Muscle layer of duodenum (tissue), 2 donors: ENCODE data around the gene REST.

Experiments
- H3K27ac ChIP-seq: one replicate; pipeline ENCODE4 v1.7.0; 2013; ENCODE audit warnings: mild to moderate bottlenecking, low read length
- H3K27me3 ChIP-seq: one replicate; pipeline ENCODE4 v1.7.0; 2013; ENCODE audit warnings: low read depth, mild to moderate bottlenecking, control low read depth, low read length
- H3K36me3 ChIP-seq, 2 donors: one replicate each; pipeline ENCODE4 v1.7.0; 2013; ENCODE audit warnings: low read length in 2 of 2, control low read depth in 1 of 2, mild to moderate bottlenecking in 1 of 2; ENCODE audit not compliant: insufficient read depth in 2 of 2, control insufficient read depth in 1 of 2
- H3K4me1 ChIP-seq, 2 donors: one replicate each; pipeline ENCODE4 v1.7.0; 2013; ENCODE audit warnings: low read length in 2 of 2, mild to moderate bottlenecking in 2 of 2, control low read depth in 1 of 2, moderate library complexity in 1 of 2; ENCODE audit not compliant: insufficient read depth in 2 of 2, control insufficient read depth in 1 of 2
- H3K4me3 ChIP-seq, 2 donors: one replicate each; pipeline ENCODE4 v1.7.0; 2013; ENCODE audit warnings: low read length in 2 of 2, low read depth in 1 of 2, mild to moderate bottlenecking in 1 of 2
- H3K9me3 ChIP-seq, 2 donors: one replicate each; pipeline ENCODE4 v1.7.0; 2013; ENCODE audit warnings: low read length in 2 of 2, control low read depth in 1 of 2, mild to moderate bottlenecking in 1 of 2; ENCODE audit not compliant: control insufficient read depth in 1 of 2
- donor health status: healthy.

REST gene

GRCh38 chr4:56907489-56908205, at the start of gene REST:
TSS of gene REST (plus strand) at chr4:56907900. CDS start at chr4:56910639, 2,739 bp downstream.
- H3K4me1 ChIP-seq = peaks cover 11 to 24% of the 10 kb centered on the region in 2 donors
- H3K4me3 ChIP-seq = peak within 1 kb of the TSS; percentile 76 to 82
- no peaks in the 10 kb centered on the region for H3K27me3 ChIP-seq
- no peaks in the 10 kb centered on the region for H3K9me3 ChIP-seq
- peak within 1 kb of the TSS; percentile 31 for H3K27ac ChIP-seq
- peaks cover 0 to 9% of the 10 kb centered on the region in 2 donors for H3K36me3 ChIP-seq

GRCh38 chr4:56859841-56860240, 47.9 kb upstream of the REST start:
- H3K9me3 ChIP-seq = no peaks in the 10 kb centered on the region

GRCh38 chr4:56860781-56861180, 46.9 kb upstream of the REST start:
- Histone ChIP-seq H3K27me3 (no peaks in the 10 kb centered on the region), H3K9me3 (no peaks in the 10 kb centered on the region), H3K36me3 (no peaks in the 10 kb centered on the region), H3K27ac (no peak overlapping the region), H3K4me1 (no peaks in the 10 kb centered on the region), H3K4me3 (no peak overlapping the region)

More at GRCh38 chr4:56859841-56860240, 47.9 kb upstream of the REST start:
- Histone ChIP-seq H3K4me1 (no peaks in the 10 kb centered on the region), H3K36me3 (no peaks in the 10 kb centered on the region), H3K27ac (no peak overlapping the region), H3K27me3 (no peaks in the 10 kb centered on the region), H3K4me3 (no peak overlapping the region)

GRCh38 chr4:56861360-56861759, 46.3 kb upstream of the REST start:
- Histone ChIP-seq H3K27ac (no peak overlapping the region), H3K36me3 (no peaks in the 10 kb centered on the region), H3K4me3 (no peak overlapping the region), H3K27me3 (no peaks in the 10 kb centered on the region), H3K4me1 (no peaks in the 10 kb centered on the region), H3K9me3 (no peaks in the 10 kb centered on the region)

- Histone ChIP-seq H3K36me3 (no peaks in the 10 kb centered on the region), H3K27ac (no peak overlapping the region), H3K27me3 (no peaks in the 10 kb centered on the region), H3K9me3 (no peaks in the 10 kb centered on the region), H3K4me1 (no peaks in the 10 kb centered on the region), H3K4me3 (no peak overlapping the region)
Observed at GRCh38 chr4:56863441-56864139, 44.1 kb upstream of the REST start.

GRCh38 chr4:56870946-56871345, 36.8 kb upstream of the REST start:
- Histone ChIP-seq H3K27ac (no peak overlapping the region), H3K4me1 (no peaks in the 10 kb centered on the region), H3K36me3 (no peaks in the 10 kb centered on the region), H3K27me3 (no peaks in the 10 kb centered on the region), H3K4me3 (no peak overlapping the region), H3K9me3 (no peaks in the 10 kb centered on the region)

GRCh38 chr4:56871371-56871866, 36.3 kb upstream of the REST start:
- no peak overlapping the region for H3K27ac ChIP-seq
- no peaks in the 10 kb centered on the region for H3K9me3 ChIP-seq
- no peaks in the 10 kb centered on the region for H3K27me3 ChIP-seq
- no peaks in the 10 kb centered on the region for H3K4me1 ChIP-seq
- H3K36me3 ChIP-seq = no peaks in the 10 kb centered on the region
- H3K4me3 ChIP-seq = no peak overlapping the region

- Histone ChIP-seq H3K9me3 (no peaks in the 10 kb centered on the region), H3K27ac (no peak overlapping the region)
Observed at GRCh38 chr4:56874166-56874565, 33.5 kb upstream of the REST start.

GRCh38 chr4:56874923-56875322, 32.8 kb upstream of the REST start:
- Histone ChIP-seq H3K36me3 (no peaks in the 10 kb centered on the region), H3K4me3 (no peak overlapping the region), H3K27ac (no peak overlapping the region), H3K4me1 (no peaks in the 10 kb centered on the region), H3K27me3 (no peaks in the 10 kb centered on the region), H3K9me3 (no peaks in the 10 kb centered on the region)

More at GRCh38 chr4:56874166-56874565, 33.5 kb upstream of the REST start:
- no peaks in the 10 kb centered on the region for H3K4me1 ChIP-seq
- no peaks in the 10 kb centered on the region for H3K36me3 ChIP-seq
- H3K4me3 ChIP-seq = no peak overlapping the region
- no peaks in the 10 kb centered on the region for H3K27me3 ChIP-seq

GRCh38 chr4:56876264-56876663, 31.4 kb upstream of the REST start:
- Histone ChIP-seq H3K9me3 (no peaks in the 10 kb centered on the region), H3K36me3 (no peaks in the 10 kb centered on the region), H3K27ac (no peak overlapping the region), H3K4me1 (no peaks in the 10 kb centered on the region), H3K27me3 (no peaks in the 10 kb centered on the region), H3K4me3 (no peak overlapping the region)

- H3K27ac ChIP-seq = no peak overlapping the region
Observed at GRCh38 chr4:56879996-56880395, 27.7 kb upstream of the REST start.

More at GRCh38 chr4:56879996-56880395, 27.7 kb upstream of the REST start:
- H3K4me3 ChIP-seq = no peak overlapping the region
- H3K4me1 ChIP-seq = no peaks in the 10 kb centered on the region
- H3K36me3 ChIP-seq = no peaks in the 10 kb centered on the region
- no peaks in the 10 kb centered on the region for H3K9me3 ChIP-seq
- no peaks in the 10 kb centered on the region for H3K27me3 ChIP-seq
